Measurements from ENCODE around the gene CAMKK2.

The CAMKK2 gene

GRCh38 chr12:121293603-121294002, 2.9 kb downstream of the CAMKK2 start:
- Histone ChIP-seq H2AFZ (ENCODE audit: low read length) (no peak overlapping the region), H4K20me1 (ENCODE audit: insufficient read depth, low read length, poor library complexity, severe bottlenecking) (no peaks in the 10 kb centered on the region), H3K4me2 (ENCODE audit: low read depth, low read length, poor library complexity, severe bottlenecking) (no peak overlapping the region), H3F3A (ENCODE audit: low read depth) (no peaks in the 10 kb centered on the region), H3K4me3 (ENCODE audit: low read length, poor library complexity, severe bottlenecking) (no peak overlapping the region), H3K27me3 (ENCODE audit: insufficient read depth, low read length, poor library complexity, severe bottlenecking) (no peaks in the 10 kb centered on the region), H3K9me3 (ENCODE audit: insufficient read depth, low read depth, low read length) (no peaks in the 10 kb centered on the region), H3K79me2 (ENCODE audit: insufficient read depth, low read length) (peaks cover 30% of the 10 kb centered on the region), H3K36me3 (ENCODE audit: insufficient read depth, low read length) (no peaks in the 10 kb centered on the region), H3K9me2 (replicated peaks; ENCODE audit: low read depth, low read length) (no peaks in the 10 kb centered on the region), H3K9ac (ENCODE audit: low read depth, low read length, poor library complexity, severe bottlenecking) (no peak overlapping the region), H3K4me1 (ENCODE audit: insufficient read depth, low read length, poor library complexity, severe bottlenecking) (peaks cover 19% of the 10 kb centered on the region)
- TF ChIP-seq, protein P1, sequence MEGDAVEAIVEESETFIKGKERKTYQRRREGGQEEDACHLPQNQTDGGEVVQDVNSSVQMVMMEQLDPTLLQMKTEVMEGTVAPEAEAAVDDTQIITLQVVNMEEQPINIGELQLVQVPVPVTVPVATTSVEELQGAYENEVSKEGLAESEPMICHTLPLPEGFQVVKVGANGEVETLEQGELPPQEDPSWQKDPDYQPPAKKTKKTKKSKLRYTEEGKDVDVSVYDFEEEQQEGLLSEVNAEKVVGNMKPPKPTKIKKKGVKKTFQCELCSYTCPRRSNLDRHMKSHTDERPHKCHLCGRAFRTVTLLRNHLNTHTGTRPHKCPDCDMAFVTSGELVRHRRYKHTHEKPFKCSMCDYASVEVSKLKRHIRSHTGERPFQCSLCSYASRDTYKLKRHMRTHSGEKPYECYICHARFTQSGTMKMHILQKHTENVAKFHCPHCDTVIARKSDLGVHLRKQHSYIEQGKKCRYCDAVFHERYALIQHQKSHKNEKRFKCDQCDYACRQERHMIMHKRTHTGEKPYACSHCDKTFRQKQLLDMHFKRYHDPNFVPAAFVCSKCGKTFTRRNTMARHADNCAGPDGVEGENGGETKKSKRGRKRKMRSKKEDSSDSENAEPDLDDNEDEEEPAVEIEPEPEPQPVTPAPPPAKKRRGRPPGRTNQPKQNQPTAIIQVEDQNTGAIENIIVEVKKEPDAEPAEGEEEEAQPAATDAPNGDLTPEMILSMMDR (conservative IDR thresholded peaks at IDR 0.05; ENCODE audit: low read length): no peak
- TF ChIP-seq EZH2phosphoT487 (IDR thresholded peaks at IDR 0.05; ENCODE audit: borderline replicate concordance): no peak

- no peaks in the 10 kb centered on the region for H3F3A ChIP-seq (ENCODE audit: low read depth)
- no peak overlapping the region for H3K9ac ChIP-seq (ENCODE audit: low read depth, low read length, poor library complexity, severe bottlenecking)
- TF ChIP-seq EZH2phosphoT487 (IDR thresholded peaks at IDR 0.05; ENCODE audit: borderline replicate concordance): no peak
- TF ChIP-seq, protein P1 (conservative IDR thresholded peaks at IDR 0.05; ENCODE audit: low read length): no peak
- no peak overlapping the region for H3K4me3 ChIP-seq (ENCODE audit: low read length, poor library complexity, severe bottlenecking)
- no peaks in the 10 kb centered on the region for H3K9me2 ChIP-seq (replicated peaks; ENCODE audit: low read depth, low read length)
- peaks cover 14% of the 10 kb centered on the region for H3K4me1 ChIP-seq (ENCODE audit: insufficient read depth, low read length, poor library complexity, severe bottlenecking)
- no peaks in the 10 kb centered on the region for H3K27me3 ChIP-seq (ENCODE audit: insufficient read depth, low read length, poor library complexity, severe bottlenecking)
- H4K20me1 ChIP-seq (ENCODE audit: insufficient read depth, low read length, poor library complexity, severe bottlenecking): no peaks in the 10 kb centered on the region
- no peak overlapping the region for H2AFZ ChIP-seq (ENCODE audit: low read length)
- no peak overlapping the region for H3K4me2 ChIP-seq (ENCODE audit: low read depth, low read length, poor library complexity, severe bottlenecking)
- no peaks in the 10 kb centered on the region for H3K9me3 ChIP-seq (ENCODE audit: insufficient read depth, low read depth, low read length)
- peaks cover 17% of the 10 kb centered on the region for H3K79me2 ChIP-seq (ENCODE audit: insufficient read depth, low read length)
- H3K36me3 ChIP-seq (ENCODE audit: insufficient read depth, low read length): no peaks in the 10 kb centered on the region
These were observed 6.1 kb downstream of the CAMKK2 start for GRCh38 chr12:121290410-121290809.

- Histone ChIP-seq H3F3A (ENCODE audit: low read depth) (no peaks in the 10 kb centered on the region), H3K9me3 (ENCODE audit: insufficient read depth, low read depth, low read length) (no peaks in the 10 kb centered on the region), H3K9ac (ENCODE audit: low read depth, low read length, poor library complexity, severe bottlenecking) (no peak overlapping the region), H3K79me2 (ENCODE audit: insufficient read depth, low read length) (peaks cover 13% of the 10 kb centered on the region), H3K4me1 (ENCODE audit: insufficient read depth, low read length, poor library complexity, severe bottlenecking) (peaks cover 10% of the 10 kb centered on the region), H3K36me3 (ENCODE audit: insufficient read depth, low read length) (no peaks in the 10 kb centered on the region), H3K27me3 (ENCODE audit: insufficient read depth, low read length, poor library complexity, severe bottlenecking) (no peaks in the 10 kb centered on the region), H2AFZ (ENCODE audit: low read length) (no peak overlapping the region), H4K20me1 (ENCODE audit: insufficient read depth, low read length, poor library complexity, severe bottlenecking) (no peaks in the 10 kb centered on the region), H3K9me2 (replicated peaks; ENCODE audit: low read depth, low read length) (no peaks in the 10 kb centered on the region), H3K4me2 (ENCODE audit: low read depth, low read length, poor library complexity, severe bottlenecking) (no peak overlapping the region), H3K4me3 (ENCODE audit: low read length, poor library complexity, severe bottlenecking) (no peak overlapping the region)
- TF ChIP-seq, protein P1 (conservative IDR thresholded peaks at IDR 0.05; ENCODE audit: low read length): no peak
These were observed 6.5 kb downstream of the CAMKK2 start for GRCh38 chr12:121289962-121290361.
